GM21515 (cell line): ENCODE results near the gene TH.
"Not testable (repeated sequence)": the region's sequence is repeated elsewhere in the genome, so short reads cannot be mapped to it uniquely, and the experiment has no call there.

Source experiments
- ATAC-seq: cut with Tn5 transposase; IDR thresholded peaks from one replicate; pipeline ENCODE4 v1.9.1; 2021; ENCODE audit not compliant: unreplicated experiment

Gene TH

GRCh38 chr11:2196970-2197770, 25.6 kb upstream of the TH start:
- no peak for ATAC-seq

- ATAC-seq = no peak
Measured at GRCh38 chr11:2195756-2196088, 24.1 kb upstream of the TH start.

GRCh38 chr11:2194877-2195755, 23.5 kb upstream of the TH start:
- ATAC-seq = no peak

GRCh38 chr11:2193888-2194595, 22.4 kb upstream of the TH start:
- ATAC-seq = not testable (repeated sequence)

GRCh38 chr11:2193099-2193887, 21.7 kb upstream of the TH start:
- no peak for ATAC-seq

GRCh38 chr11:2192435-2192834, 20.8 kb upstream of the TH start:
- ATAC-seq = no peak

GRCh38 chr11:2191883-2192282, 20.3 kb upstream of the TH start:
- no peak for ATAC-seq

GRCh38 chr11:2190657-2191471, 19.2 kb upstream of the TH start:
- no peak for ATAC-seq

- ATAC-seq = no peak
Measured at GRCh38 chr11:2189938-2190656, 18.5 kb upstream of the TH start.

- ATAC-seq = no peak
Measured at GRCh38 chr11:2188745-2189144, 17.1 kb upstream of the TH start.

- no peak for ATAC-seq
Measured at GRCh38 chr11:2187280-2187707, 15.7 kb upstream of the TH start.

- no peak for ATAC-seq
Measured at GRCh38 chr11:2186669-2187279, 15.2 kb upstream of the TH start.

GRCh38 chr11:2185324-2186085, 13.9 kb upstream of the TH start:
- no peak for ATAC-seq

- no peak for ATAC-seq
Measured at GRCh38 chr11:2182692-2183474, 11.3 kb upstream of the TH start.

GRCh38 chr11:2182075-2182474, 10.5 kb upstream of the TH start:
- ATAC-seq = no peak

- ATAC-seq = no peak
Measured at GRCh38 chr11:2180789-2181370, 9.3 kb upstream of the TH start.

GRCh38 chr11:2180347-2180746, 8.7 kb upstream of the TH start:
- no peak for ATAC-seq
